HCT116 (cell line): Measurements from ENCODE around the gene CLCN3. TPM values are rescaled to one million over a fixed set of nuclear protein-coding genes. Genes with fewer than 3 reads are reported as not detected.
"Not testable (repeated sequence)": the region's sequence is repeated elsewhere in the genome, so short reads cannot be mapped to it uniquely, and the experiment has no call there.

ENCODE experiments used
- ATAC-seq: fragments of 200-7000 bp; cut with Tn5 transposase; 2 replicates; pipeline ENCODE4 v1.9.1; 2020; ENCODE audit warnings: mild to moderate bottlenecking, moderate library complexity
- BruUV-seq: library from RNA; stranded (reverse); fragments of 400-500 nt; replicated peaks from 2 replicates; lab custom pipeline; 2021; lab: Mats Ljungman, UMichigan
- CTCF ChIA-PET: fragments of 300-600 bp; sonication (Branson Sonifier 250); formaldehyde crosslinking; loops from one replicate; lab custom pipeline; 2021; ENCODE audit warnings: antibody characterized with exemption; lab: Charles Lee
- POLR2A ChIA-PET: fragments of 300-600, 350-600 bp; sonication (Branson Sonifier 250); formaldehyde crosslinking; loops from one replicate; lab custom pipeline; 2021; ENCODE audit warnings: antibody characterized with exemption; lab: Charles Lee
- RAD21 ChIA-PET, 2 experiments: fragments of 300-600 bp; sonication (Branson Sonifier 250); formaldehyde crosslinking; loops; one replicate each; lab custom pipeline; 2023; ENCODE audit warnings: low total read pairs in 2 of 2; ENCODE audit not compliant: uncharacterized antibody in 2 of 2, unreplicated experiment in 2 of 2, low non-redundant PET in 1 of 2; lab: Charles Lee
- DNase-seq: peaks from one replicate; pipeline ENCODE4 v3.0.0-alpha.2; 2010; ENCODE audit warnings: low read depth, low spot score
- H2AFZ ChIP-seq: fragments of 200-600 bp; shearing (Covaris generic), sonication (generic); 2 replicates; pipeline ENCODE4 v1.6.1; 2017; ENCODE audit warnings: low read depth, mixed run types, mixed read lengths, antibody characterized with exemption, low read length; ENCODE audit not compliant: poor library complexity, severe bottlenecking
- H3K27ac ChIP-seq: 2 replicates; pipeline ENCODE4 v1.5.1; 2012; ENCODE audit warnings: low read depth, low read length
- H3K27me3 ChIP-seq: fragments of 200-600 bp; sonication (generic); 2 replicates; pipeline ENCODE4 v1.6.1; 2016; ENCODE audit warnings: mixed run types, low read length, mixed read lengths; ENCODE audit not compliant: insufficient read depth
- H3K36me3 ChIP-seq, 2 experiments: fragments of 200-500 bp in 1 of 2; fragments of 200-600 bp in 1 of 2; sonication (Bioruptor generic) in 1 of 2; sonication (generic) in 1 of 2; 2 replicates each; pipeline versions ENCODE4 v1.5.1 to v1.6.1; 2014 to 2016; ENCODE audit warnings: low read length in 2 of 2, inconsistent platforms in 1 of 2, mixed read lengths in 1 of 2, mixed run types in 1 of 2; ENCODE audit not compliant: insufficient read depth in 2 of 2, control insufficient read depth in 1 of 2
- H3K4me1 ChIP-seq, 2 experiments: fragments of 200-600 bp in 1 of 2; sonication (generic) in 1 of 2; 2 replicates each; pipeline versions ENCODE4 v1.5.1 to v1.6.1; 2012 to 2017; ENCODE audit warnings: low read length in 2 of 2, inconsistent platforms in 1 of 2, mild to moderate bottlenecking in 1 of 2, mixed read lengths in 1 of 2, mixed run types in 1 of 2, moderate library complexity in 1 of 2; ENCODE audit not compliant: insufficient read depth in 2 of 2, control insufficient read depth in 1 of 2
- H3K4me2 ChIP-seq: fragments of 200-600 bp; sonication (generic); 2 replicates; pipeline ENCODE4 v1.6.1; 2017; ENCODE audit warnings: mixed run types, low read length, mixed read lengths
- H3K4me3 ChIP-seq, 2 experiments: fragments of 200-600 bp in 1 of 2; sonication (generic) in 1 of 2; replicated peaks in 1 of 2; 2 replicates each; pipeline ENCODE4 v1.5.1; 2011 to 2016; ENCODE audit warnings: low read length in 2 of 2, control low read depth in 1 of 2, low read depth in 1 of 2, mild to moderate bottlenecking in 1 of 2, mixed read lengths in 1 of 2, mixed run types in 1 of 2
- H3K79me2 ChIP-seq: fragments of 200-600 bp; sonication (generic); 2 replicates; pipeline ENCODE4 v1.6.1; 2017; ENCODE audit warnings: mild to moderate bottlenecking, mixed run types, low read length, moderate library complexity, mixed read lengths; ENCODE audit not compliant: insufficient read depth
- H3K9ac ChIP-seq: fragments of 200-600 bp; sonication (generic); 2 replicates; pipeline ENCODE4 v1.6.1; 2016; ENCODE audit warnings: low read length, mixed read lengths
- H3K9me2 ChIP-seq: fragments of 200-600 bp; sonication (generic), shearing (Covaris generic); 2 replicates; pipeline ENCODE4 v1.6.1; 2017; ENCODE audit warnings: mixed run types, mild to moderate bottlenecking, moderate library complexity; ENCODE audit not compliant: insufficient read depth
- H3K9me3 ChIP-seq, 2 experiments: fragments of 200-500 bp in 1 of 2; fragments of 200-600 bp in 1 of 2; sonication (Bioruptor generic) in 1 of 2; sonication (generic) in 1 of 2; 2 replicates each; pipeline ENCODE4 v1.6.1; 2014 to 2017; ENCODE audit warnings: low read length in 2 of 2, mixed read lengths in 2 of 2, inconsistent platforms in 1 of 2, low read depth in 1 of 2, mild to moderate bottlenecking in 1 of 2, mixed run types in 1 of 2, moderate library complexity in 1 of 2; ENCODE audit not compliant: control insufficient read depth in 1 of 2, insufficient read depth in 1 of 2
- H4K20me1 ChIP-seq: fragments of 200-600 bp; sonication (generic), shearing (Covaris generic); 2 replicates; pipeline ENCODE4 v1.6.1; 2017; ENCODE audit warnings: mixed run types, mild to moderate bottlenecking, moderate library complexity; ENCODE audit not compliant: insufficient read depth
- intact Hi-C: fragments of 100-400 bp; cut with micrococcal nuclease; formaldehyde crosslinking; loops from 2 replicates; pipeline ENCODE4 v1.10.0; 2022
- total RNA-seq: library from RNA; stranded (reverse); gene quantifications from one replicate; pipeline ENCODE4 v1.2.1, GENCODE V29; 2021; ENCODE audit not compliant: unreplicated experiment

The CLCN3 gene
- total RNA-seq, 1 experiment from 2014 or later: 60.4 TPM

- H3K9me3 ChIP-seq, H3K4me1 ChIP-seq, H3K4me3 ChIP-seq, H3K9me2 ChIP-seq, H3K9ac ChIP-seq, RAD21 ChIA-PET, H2AFZ ChIP-seq, H4K20me1 ChIP-seq, CTCF ChIA-PET, ATAC-seq, H3K4me2 ChIP-seq, POLR2A ChIA-PET, intact Hi-C loops, H3K27me3 ChIP-seq, DNase-seq, H3K27ac ChIP-seq, BruUV-seq, H3K36me3 ChIP-seq: not testable (repeated sequence)
- H3K79me2 ChIP-seq: peaks cover 27% of the 10 kb centered on the region
These were observed 58.1 kb downstream of the CLCN3 start for GRCh38 chr4:169678486-169678885.

GRCh38 chr4:169678951-169679591 lies 58.7 kb downstream of the CLCN3 start:
- POLR2A ChIA-PET: not testable (repeated sequence)

More at GRCh38 chr4:169678951-169679591, 58.7 kb downstream of the CLCN3 start:
- H3K79me2 ChIP-seq: peaks cover 22% of the 10 kb centered on the region
- H3K4me2 ChIP-seq, H3K9me3 ChIP-seq, H3K36me3 ChIP-seq, DNase-seq, BruUV-seq, intact Hi-C loops, H3K4me3 ChIP-seq, H2AFZ ChIP-seq, H3K27me3 ChIP-seq, H3K9ac ChIP-seq, H3K9me2 ChIP-seq, H3K4me1 ChIP-seq, RAD21 ChIA-PET, CTCF ChIA-PET, H3K27ac ChIP-seq, H4K20me1 ChIP-seq, ATAC-seq: not testable (repeated sequence)
